HEK293 (cell line): ENCODE results near the gene CEBPB.

Source experiments
- CTCF ChIA-PET: fragments of 350-600 bp; formaldehyde crosslinking; extraction: SDS; loops from one replicate; lab custom pipeline; 2021; ENCODE audit warnings: antibody characterized with exemption; lab: Yijun Ruan, JAX
- POLR2A ChIA-PET: fragments of 300-600 bp; formaldehyde crosslinking; extraction: SDS; loops from one replicate; lab custom pipeline; 2020; ENCODE audit warnings: antibody characterized with exemption, inconsistent platforms; lab: Yijun Ruan, JAX
- H3K27ac ChIP-seq: fragments of 200-500 bp; sonication (Bioruptor generic); 2 replicates; pipeline ENCODE4 v1.5.1; 2014; ENCODE audit warnings: low read depth, low read length, control low read depth, inconsistent platforms; ENCODE audit errors: extremely low read depth
- H3K36me3 ChIP-seq, 2 experiments: fragments of 200-500 bp in 1 of 2; sonication (Bioruptor generic) in 1 of 2; 1 replicate in 1 of 2; 2 replicates in 1 of 2; pipeline ENCODE4 v1.5.1; 2014 to 2017; ENCODE audit warnings: inconsistent platforms in 2 of 2, low read length in 2 of 2; ENCODE audit not compliant: control insufficient read depth in 2 of 2, insufficient read depth in 1 of 2
- H3K4me1 ChIP-seq: fragments of 200-500 bp; sonication (Bioruptor generic); 2 replicates; pipeline ENCODE4 v1.5.1; 2014; ENCODE audit warnings: mild to moderate bottlenecking, low read length, inconsistent platforms; ENCODE audit not compliant: control insufficient read depth, insufficient read depth
- H3K4me3 ChIP-seq: 2 replicates; pipeline ENCODE4 v1.5.1; 2011; ENCODE audit warnings: low read depth, mild to moderate bottlenecking, control low read depth, low read length, moderate library complexity
- H3K9me3 ChIP-seq: fragments of 200-500 bp; sonication (Bioruptor generic); 2 replicates; pipeline ENCODE4 v1.5.1; 2014; ENCODE audit warnings: low read depth, low read length, inconsistent platforms; ENCODE audit not compliant: control insufficient read depth, insufficient read depth
- FEZF1 ChIP-seq: fragments of 450-650 bp; formaldehyde crosslinking; IDR thresholded peaks from 2 replicates; pipeline ENCODE4 v1.5.1; 2016; ENCODE audit warnings: missing biosample characterization, missing genetic modification characterization
- GLIS2 ChIP-seq: fragments of 450-650 bp; formaldehyde crosslinking; IDR thresholded peaks from 2 replicates; pipeline ENCODE4 v1.5.1; 2016; ENCODE audit warnings: missing biosample characterization, missing genetic modification characterization
- HOXC10 ChIP-seq: sonication (generic); formaldehyde crosslinking; IDR thresholded peaks from 2 replicates; pipeline ENCODE4 v1.8.1; 2023; ENCODE audit warnings: mild to moderate bottlenecking, missing genetic modification reagents
- KLF1 ChIP-seq: fragments of 450-650 bp; formaldehyde crosslinking; IDR thresholded peaks from 2 replicates; pipeline ENCODE4 v1.5.1; 2016; ENCODE audit warnings: missing biosample characterization, missing genetic modification characterization
- KLF8 ChIP-seq: fragments of 450-650 bp; formaldehyde crosslinking; IDR thresholded peaks from 2 replicates; pipeline ENCODE4 v1.5.1; 2016; ENCODE audit warnings: missing biosample characterization, missing genetic modification characterization
- KLF9 ChIP-seq: fragments of 450-650 bp; formaldehyde crosslinking; IDR thresholded peaks from 2 replicates; pipeline ENCODE4 v1.5.1; 2016; ENCODE audit warnings: missing biosample characterization, missing genetic modification characterization, low read depth
- SALL2 ChIP-seq: fragments of 450-650 bp; formaldehyde crosslinking; IDR thresholded peaks from 2 replicates; pipeline ENCODE4 v1.5.0; 2017; ENCODE audit warnings: missing biosample characterization, mild to moderate bottlenecking, missing genetic modification characterization, borderline replicate concordance
- SP2 ChIP-seq: fragments of 450-650 bp; formaldehyde crosslinking; IDR thresholded peaks from 2 replicates; pipeline ENCODE4 v1.5.1; 2016; ENCODE audit warnings: missing biosample characterization, missing genetic modification characterization
- SP7 ChIP-seq: fragments of 450-650 bp; formaldehyde crosslinking; IDR thresholded peaks from 2 replicates; pipeline ENCODE4 v1.5.1; 2016; ENCODE audit warnings: missing biosample characterization, missing genetic modification characterization
- ZBTB10 ChIP-seq: fragments of 450-650 bp; formaldehyde crosslinking; IDR thresholded peaks from 2 replicates; pipeline ENCODE4 v1.5.1; 2016; ENCODE audit warnings: missing biosample characterization, missing genetic modification characterization
- ZBTB21 ChIP-seq: fragments of 450-650 bp; formaldehyde crosslinking; IDR thresholded peaks from 2 replicates; pipeline ENCODE4 v1.5.1; 2017; ENCODE audit warnings: missing biosample characterization, missing genetic modification characterization
- ZBTB48 ChIP-seq: fragments of 450-650 bp; formaldehyde crosslinking; IDR thresholded peaks from 2 replicates; pipeline ENCODE4 v1.5.1; 2016; ENCODE audit warnings: missing biosample characterization, missing genetic modification characterization
- ZIC2 ChIP-seq: fragments of 450-650 bp; formaldehyde crosslinking; IDR thresholded peaks from 2 replicates; pipeline ENCODE4 v1.5.1; 2016; ENCODE audit warnings: missing biosample characterization, missing genetic modification characterization
- ZNF157 ChIP-seq: fragments of 450-650 bp; formaldehyde crosslinking; IDR thresholded peaks from 2 replicates; pipeline ENCODE4 v1.5.1; 2016; ENCODE audit warnings: missing biosample characterization, missing genetic modification characterization
- ZNF18 ChIP-seq: fragments of 450-650 bp; formaldehyde crosslinking; IDR thresholded peaks from 2 replicates; pipeline ENCODE4 v1.5.1; 2016; ENCODE audit warnings: missing biosample characterization, missing genetic modification characterization
- ZNF24 ChIP-seq: fragments of 450-650 bp; formaldehyde crosslinking; IDR thresholded peaks from 2 replicates; pipeline ENCODE4 v1.5.1; 2016; ENCODE audit warnings: missing biosample characterization, missing genetic modification characterization
- ZNF292 ChIP-seq: fragments of 450-650 bp; formaldehyde crosslinking; IDR thresholded peaks from 2 replicates; pipeline ENCODE4 v1.5.1; 2016; ENCODE audit warnings: low read depth, missing biosample characterization, missing genetic modification characterization, borderline replicate concordance
- ZNF311 ChIP-seq: fragments of 450-650 bp; formaldehyde crosslinking; IDR thresholded peaks from 2 replicates; pipeline ENCODE4 v1.5.1; 2017; ENCODE audit warnings: missing biosample characterization, missing genetic modification characterization, borderline replicate concordance
- ZNF366 ChIP-seq: fragments of 450-650 bp; formaldehyde crosslinking; conservative IDR thresholded peaks from 2 replicates; pipeline ENCODE4 v1.5.1; 2016; ENCODE audit warnings: missing biosample characterization, missing genetic modification characterization
- ZNF473 ChIP-seq: fragments of 450-650 bp; formaldehyde crosslinking; IDR thresholded peaks from 2 replicates; pipeline ENCODE4 v1.5.1; 2017; ENCODE audit warnings: missing biosample characterization, missing genetic modification characterization
- ZNF488 ChIP-seq: fragments of 450-650 bp; formaldehyde crosslinking; IDR thresholded peaks from 2 replicates; pipeline ENCODE4 v1.5.1; 2016; ENCODE audit warnings: missing biosample characterization, missing genetic modification characterization
- ZNF561 ChIP-seq: fragments of 450-650 bp; IDR thresholded peaks from 2 replicates; pipeline ENCODE4 v1.5.1; 2018; ENCODE audit warnings: missing biosample characterization, missing genetic modification characterization, borderline replicate concordance
- ZNF623 ChIP-seq: fragments of 450-650 bp; formaldehyde crosslinking; IDR thresholded peaks from 2 replicates; pipeline ENCODE4 v1.5.1; 2016; ENCODE audit warnings: missing biosample characterization, missing genetic modification characterization
- ZNF639 ChIP-seq: fragments of 450-650 bp; formaldehyde crosslinking; IDR thresholded peaks from 2 replicates; pipeline ENCODE4 v1.5.1; 2016; ENCODE audit warnings: missing biosample characterization, missing genetic modification characterization
- ZNF645 ChIP-seq: fragments of 450-650 bp; formaldehyde crosslinking; IDR thresholded peaks from 2 replicates; pipeline ENCODE4; 2016; ENCODE audit warnings: missing biosample characterization, missing genetic modification characterization
- ZNF791 ChIP-seq: fragments of 450-650 bp; formaldehyde crosslinking; IDR thresholded peaks from 2 replicates; pipeline ENCODE4 v1.5.1; 2016; ENCODE audit warnings: missing biosample characterization, missing genetic modification characterization
- ZNF837 ChIP-seq: fragments of 450-650 bp; formaldehyde crosslinking; IDR thresholded peaks from 2 replicates; pipeline ENCODE4 v1.5.1; 2016; ENCODE audit warnings: missing biosample characterization, missing genetic modification characterization
- ZSCAN30 ChIP-seq: fragments of 450-650 bp; IDR thresholded peaks from 2 replicates; pipeline ENCODE4 v1.5.1; 2018; ENCODE audit warnings: missing biosample characterization, mild to moderate bottlenecking, missing genetic modification characterization, moderate library complexity

CEBPB gene

GRCh38 chr20:50194422-50194830 is 3.8 kb downstream of the CEBPB start:
- Histone ChIP-seq H3K4me1 (peaks cover 6% of the 10 kb centered on the region; the same call in 1 of the 2 replicates), H3K9me3 (no peaks in the 10 kb centered on the region), H3K27ac (no peak overlapping the region), H3K36me3 (peaks cover 0 to 6% of the 10 kb centered on the region in 2 experiments; a peak in 1 of 3 replicates), H3K4me3 (no peak overlapping the region)
- POLR2A ChIA-PET = no interaction called here
- CTCF ChIA-PET = interaction anchor here (0.8 kb wide), 1 partner anchor 266 kb away, joined by 3 read pairs; no protein-coding TSS in a partner anchor
- 0 out of 2 replicates have a peak, but pooled peaks have one; percentile 19 for TF ChIP-seq ZNF366
- TF ChIP-seq ZNF18 (tag by site-specific recombination) = no peak
- no peak for TF ChIP-seq ZNF639 (tag by site-specific recombination)

- Histone ChIP-seq H3K4me3 (no peak overlapping the region), H3K4me1 (peaks cover 6% of the 10 kb centered on the region; the same call in 1 of the 2 replicates), H3K27ac (no peak overlapping the region), H3K9me3 (no peaks in the 10 kb centered on the region), H3K36me3 (peaks cover 0 to 6% of the 10 kb centered on the region in 2 experiments; a peak in 1 of 3 replicates)
- ChIA-PET CTCF (interaction anchor here (0.8 kb wide), 1 partner anchor 265 kb away, joined by 3 read pairs; no protein-coding TSS in a partner anchor), POLR2A (no interaction called here)
- TF ChIP-seq ZNF24 (no peak), KLF9 (tag by site-specific recombination) (no peak), ZNF837 (tag by site-specific recombination) (no peak), ZIC2 (tag by site-specific recombination) (peak; percentile 38; the same call in 1 of the 2 replicates), KLF8 (tag by site-specific recombination) (no peak), ZBTB10 (no peak), ZNF292 (tag by site-specific recombination) (no peak), KLF1 (tag by site-specific recombination) (no peak), SALL2 (tag by site-specific recombination) (no peak), ZNF791 (no peak), ZBTB21 (tag by site-specific recombination) (no peak), ZNF157 (no peak), FEZF1 (tag by site-specific recombination) (peak; percentile 48; the same call in 1 of the 2 replicates), SP2 (tag by site-specific recombination) (no peak), HOXC10 (CRISPR knock-in tag) (no peak), ZBTB48 (tag by site-specific recombination) (0 out of 2 replicates have a peak, but pooled peaks have one; percentile 24), ZNF561 (tag by site-specific recombination) (no peak), ZNF623 (tag by site-specific recombination) (no peak), ZNF645 (no peak), ZNF473 (tag by site-specific recombination) (no peak), ZSCAN30 (tag by site-specific recombination) (no peak), SP7 (tag by site-specific recombination) (peak; percentile 12; the same call in 1 of the 2 replicates), GLIS2 (no peak), ZNF488 (tag by site-specific recombination) (no peak), ZNF311 (tag by site-specific recombination) (no peak)
Observed at GRCh38 chr20:50194831-50195523, 4.3 kb downstream of the CEBPB start.
